ENCODE results near the gene L2HGDH. TPM values are rescaled to one million over a fixed set of nuclear protein-coding genes. Genes with fewer than 3 reads are reported as not detected.

Gene L2HGDH
- total and polyA plus RNA-seq, 10 of the 15 experiments (the other 5 are each of a cell fraction or from before 2014, with no cell fraction given), result 2.6 to 18.3 (median 13.5) TPM

DNA sequence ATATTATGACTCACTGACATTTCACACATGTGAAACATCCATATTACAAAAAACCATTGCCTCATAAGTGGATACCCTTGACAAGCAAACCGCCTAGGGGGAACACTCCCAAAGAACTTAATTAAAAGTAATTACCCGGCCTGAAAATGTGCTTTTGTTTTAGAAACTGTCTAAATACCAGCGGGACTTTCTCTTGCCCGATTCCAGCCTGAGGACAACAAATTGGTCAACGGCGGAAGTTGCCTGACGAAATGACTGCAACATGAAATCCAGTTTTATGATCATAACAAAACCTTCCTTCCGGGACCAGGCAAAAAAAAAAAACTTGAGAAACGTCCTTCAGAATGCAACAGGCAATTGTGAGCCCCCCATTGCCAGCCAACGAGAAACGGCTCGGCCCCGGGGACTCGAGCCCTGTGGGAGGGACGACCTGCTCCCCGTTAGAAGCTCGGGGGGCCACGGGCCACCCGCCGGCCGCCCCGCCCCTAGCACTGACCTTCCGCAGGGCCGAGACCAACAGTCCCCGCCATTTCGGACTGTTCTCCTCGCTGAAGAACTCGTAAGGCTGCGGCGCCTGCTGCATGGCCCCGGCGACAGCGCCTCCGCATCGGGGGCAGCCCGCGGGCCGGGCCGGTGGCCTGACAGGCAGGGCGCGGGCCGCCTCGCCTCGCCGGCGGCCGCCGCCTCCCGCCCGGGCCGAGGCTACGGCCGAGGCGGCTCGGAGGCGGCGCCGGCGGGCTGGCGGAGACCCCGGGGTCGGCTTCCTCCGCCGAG lies 81.1 kb downstream of the L2HGDH start (continued):
- TF ChIP-seq SKIL (IDR thresholded peaks at IDR 0.05; ENCODE audit: low read depth, poor library complexity, severe bottlenecking) (peak; percentile 27), DPF2 (IDR thresholded peaks at IDR 0.05) (no peak), ZNF384 (IDR thresholded peaks at IDR 0.05; ENCODE audit: borderline replicate concordance, low read depth, low read length) (peak; percentile 56; the same call in 1 of the 2 replicates), MTA3 (IDR thresholded peaks at IDR 0.05; ENCODE audit: borderline replicate concordance, low read length) (no peak), BCL11A (IDR thresholded peaks at IDR 0.05; ENCODE audit: low read depth, low read length) (no peak), IKZF1 (conservative IDR thresholded peaks at IDR 0.05) (no peak), ELK1 (IDR thresholded peaks at IDR 0.05; ENCODE audit: low read depth, low read length) (no peak), SMAD1 (IDR thresholded peaks at IDR 0.05; ENCODE audit: low read depth, partially characterized antibody) (peak; percentile 16), YBX1 (IDR thresholded peaks at IDR 0.05) (no peak)
- TF ChIP-seq, protein P1, sequence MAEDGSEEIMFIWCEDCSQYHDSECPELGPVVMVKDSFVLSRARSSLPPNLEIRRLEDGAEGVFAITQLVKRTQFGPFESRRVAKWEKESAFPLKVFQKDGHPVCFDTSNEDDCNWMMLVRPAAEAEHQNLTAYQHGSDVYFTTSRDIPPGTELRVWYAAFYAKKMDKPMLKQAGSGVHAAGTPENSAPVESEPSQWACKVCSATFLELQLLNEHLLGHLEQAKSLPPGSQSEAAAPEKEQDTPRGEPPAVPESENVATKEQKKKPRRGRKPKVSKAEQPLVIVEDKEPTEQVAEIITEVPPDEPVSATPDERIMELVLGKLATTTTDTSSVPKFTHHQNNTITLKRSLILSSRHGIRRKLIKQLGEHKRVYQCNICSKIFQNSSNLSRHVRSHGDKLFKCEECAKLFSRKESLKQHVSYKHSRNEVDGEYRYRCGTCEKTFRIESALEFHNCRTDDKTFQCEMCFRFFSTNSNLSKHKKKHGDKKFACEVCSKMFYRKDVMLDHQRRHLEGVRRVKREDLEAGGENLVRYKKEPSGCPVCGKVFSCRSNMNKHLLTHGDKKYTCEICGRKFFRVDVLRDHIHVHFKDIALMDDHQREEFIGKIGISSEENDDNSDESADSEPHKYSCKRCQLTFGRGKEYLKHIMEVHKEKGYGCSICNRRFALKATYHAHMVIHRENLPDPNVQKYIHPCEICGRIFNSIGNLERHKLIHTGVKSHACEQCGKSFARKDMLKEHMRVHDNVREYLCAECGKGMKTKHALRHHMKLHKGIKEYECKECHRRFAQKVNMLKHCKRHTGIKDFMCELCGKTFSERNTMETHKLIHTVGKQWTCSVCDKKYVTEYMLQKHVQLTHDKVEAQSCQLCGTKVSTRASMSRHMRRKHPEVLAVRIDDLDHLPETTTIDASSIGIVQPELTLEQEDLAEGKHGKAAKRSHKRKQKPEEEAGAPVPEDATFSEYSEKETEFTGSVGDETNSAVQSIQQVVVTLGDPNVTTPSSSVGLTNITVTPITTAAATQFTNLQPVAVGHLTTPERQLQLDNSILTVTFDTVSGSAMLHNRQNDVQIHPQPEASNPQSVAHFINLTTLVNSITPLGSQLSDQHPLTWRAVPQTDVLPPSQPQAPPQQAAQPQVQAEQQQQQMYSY (CRISPR knock-in tag; IDR thresholded peaks at IDR 0.05), result no peak
- TF ChIP-seq, protein P2, sequence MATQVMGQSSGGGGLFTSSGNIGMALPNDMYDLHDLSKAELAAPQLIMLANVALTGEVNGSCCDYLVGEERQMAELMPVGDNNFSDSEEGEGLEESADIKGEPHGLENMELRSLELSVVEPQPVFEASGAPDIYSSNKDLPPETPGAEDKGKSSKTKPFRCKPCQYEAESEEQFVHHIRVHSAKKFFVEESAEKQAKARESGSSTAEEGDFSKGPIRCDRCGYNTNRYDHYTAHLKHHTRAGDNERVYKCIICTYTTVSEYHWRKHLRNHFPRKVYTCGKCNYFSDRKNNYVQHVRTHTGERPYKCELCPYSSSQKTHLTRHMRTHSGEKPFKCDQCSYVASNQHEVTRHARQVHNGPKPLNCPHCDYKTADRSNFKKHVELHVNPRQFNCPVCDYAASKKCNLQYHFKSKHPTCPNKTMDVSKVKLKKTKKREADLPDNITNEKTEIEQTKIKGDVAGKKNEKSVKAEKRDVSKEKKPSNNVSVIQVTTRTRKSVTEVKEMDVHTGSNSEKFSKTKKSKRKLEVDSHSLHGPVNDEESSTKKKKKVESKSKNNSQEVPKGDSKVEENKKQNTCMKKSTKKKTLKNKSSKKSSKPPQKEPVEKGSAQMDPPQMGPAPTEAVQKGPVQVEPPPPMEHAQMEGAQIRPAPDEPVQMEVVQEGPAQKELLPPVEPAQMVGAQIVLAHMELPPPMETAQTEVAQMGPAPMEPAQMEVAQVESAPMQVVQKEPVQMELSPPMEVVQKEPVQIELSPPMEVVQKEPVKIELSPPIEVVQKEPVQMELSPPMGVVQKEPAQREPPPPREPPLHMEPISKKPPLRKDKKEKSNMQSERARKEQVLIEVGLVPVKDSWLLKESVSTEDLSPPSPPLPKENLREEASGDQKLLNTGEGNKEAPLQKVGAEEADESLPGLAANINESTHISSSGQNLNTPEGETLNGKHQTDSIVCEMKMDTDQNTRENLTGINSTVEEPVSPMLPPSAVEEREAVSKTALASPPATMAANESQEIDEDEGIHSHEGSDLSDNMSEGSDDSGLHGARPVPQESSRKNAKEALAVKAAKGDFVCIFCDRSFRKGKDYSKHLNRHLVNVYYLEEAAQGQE (IDR thresholded peaks at IDR 0.05; ENCODE audit: low read depth, low read length), result no peak
- TF ChIP-seq, protein P3, sequence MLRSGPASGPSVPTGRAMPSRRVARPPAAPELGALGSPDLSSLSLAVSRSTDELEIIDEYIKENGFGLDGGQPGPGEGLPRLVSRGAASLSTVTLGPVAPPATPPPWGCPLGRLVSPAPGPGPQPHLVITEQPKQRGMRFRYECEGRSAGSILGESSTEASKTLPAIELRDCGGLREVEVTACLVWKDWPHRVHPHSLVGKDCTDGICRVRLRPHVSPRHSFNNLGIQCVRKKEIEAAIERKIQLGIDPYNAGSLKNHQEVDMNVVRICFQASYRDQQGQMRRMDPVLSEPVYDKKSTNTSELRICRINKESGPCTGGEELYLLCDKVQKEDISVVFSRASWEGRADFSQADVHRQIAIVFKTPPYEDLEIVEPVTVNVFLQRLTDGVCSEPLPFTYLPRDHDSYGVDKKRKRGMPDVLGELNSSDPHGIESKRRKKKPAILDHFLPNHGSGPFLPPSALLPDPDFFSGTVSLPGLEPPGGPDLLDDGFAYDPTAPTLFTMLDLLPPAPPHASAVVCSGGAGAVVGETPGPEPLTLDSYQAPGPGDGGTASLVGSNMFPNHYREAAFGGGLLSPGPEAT (IDR thresholded peaks at IDR 0.05; ENCODE audit: low read depth), result peak; percentile 38; the same call in 1 of the 2 replicates
